ENCODE data around the gene TEX12. TPM values are rescaled to one million over a fixed set of nuclear protein-coding genes. Genes with fewer than 3 reads are reported as not detected.

The TEX12 gene
- total and polyA plus RNA-seq, 9 of the 15 experiments (the other 6 are each of a cell fraction or from before 2014, with no cell fraction given) = 0.10 to 2.3 (median 0.67) TPM; not detected in 1

DNA sequence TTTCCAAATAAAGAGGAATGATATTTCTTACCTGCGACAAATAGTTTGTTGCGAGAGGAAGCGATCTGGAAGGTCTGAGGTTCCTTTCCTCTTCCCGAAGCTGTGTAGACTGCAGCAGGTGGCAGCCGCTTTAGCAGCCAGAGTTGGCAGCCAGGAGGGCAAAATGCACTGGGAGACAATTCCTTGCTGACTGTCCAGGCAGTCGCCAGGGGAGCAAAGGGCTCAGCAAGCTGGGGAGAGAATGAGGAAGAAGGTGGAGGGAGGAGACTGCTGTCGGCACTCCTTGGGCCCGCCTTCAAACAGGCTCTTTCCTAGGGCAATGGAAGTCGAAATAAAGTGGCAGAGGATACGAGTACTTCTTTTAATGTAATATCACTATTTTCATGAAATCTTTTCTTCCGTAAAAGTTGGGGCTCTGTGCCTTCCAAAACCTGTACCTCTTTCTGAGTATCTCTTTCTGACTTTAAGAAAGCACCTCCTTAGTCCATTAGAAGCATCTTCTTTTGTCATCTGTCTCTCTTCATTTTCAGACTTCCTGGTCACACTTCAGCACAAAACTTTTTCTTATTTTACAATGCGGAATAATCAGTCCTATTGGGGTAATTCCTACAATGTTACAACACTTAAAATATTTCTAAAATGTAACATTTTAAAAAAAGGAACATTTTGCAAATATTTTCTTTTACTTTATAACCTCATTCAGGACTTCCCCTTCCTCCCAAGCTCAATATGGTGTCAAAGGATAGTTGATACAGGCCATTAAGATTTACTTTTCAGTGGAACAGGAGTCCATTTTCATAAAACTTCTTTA is 3.1 kb upstream of the TEX12 start, which contains the start of gene IL18 (continued):
- TF ChIP-seq ZMIZ1 (IDR thresholded peaks at IDR 0.05; ENCODE audit: low read depth in 2 of 2, low read length in 2 of 2) = no peak

DNA sequence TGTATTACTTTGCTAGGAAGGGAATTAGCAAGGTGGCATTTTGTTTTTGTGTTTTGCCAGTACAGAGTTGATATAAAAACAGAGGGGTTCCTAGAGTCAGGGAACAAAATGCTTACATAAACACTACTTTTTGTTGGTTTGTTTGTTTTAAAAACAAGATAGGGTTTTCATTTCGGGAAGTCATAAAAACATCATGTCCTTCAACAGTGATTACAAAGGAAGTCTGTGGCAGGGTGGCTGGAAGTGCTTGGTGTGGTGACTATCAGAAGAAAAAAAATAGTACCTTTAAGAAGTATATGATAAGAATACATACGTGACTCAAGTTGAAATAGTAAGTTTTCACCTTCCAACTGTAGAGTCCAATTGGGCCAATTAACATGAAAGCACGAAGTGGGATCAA is 2.1 kb upstream of the TEX12 start:
- Histone ChIP-seq H3K9ac (ENCODE audit: insufficient read depth in 1 of 2, low read depth in 2 of 2, low read length in 2 of 2) (no peak overlapping the region), H3K36me3 (ENCODE audit: control insufficient read depth, insufficient read depth, low read length) (no peaks in the 10 kb centered on the region), H3K4me2 (ENCODE audit: insufficient read depth, low read length) (peak overlapping the region; percentile 6; the same call in 1 of the 2 replicates), H3K27me3 (ENCODE audit: control insufficient read depth in 2 of 2, insufficient read depth in 2 of 2, low read length in 2 of 2) (no peaks in the 10 kb centered on the region), H3K79me2 (ENCODE audit: control insufficient read depth, insufficient read depth, low read length) (no peaks in the 10 kb centered on the region), H3K27ac (ENCODE audit: extremely low read depth, low read depth, low read length) (no peak overlapping the region; the same call in 2 of the 3 replicates), H3K9me3 (replicated peaks; ENCODE audit: control insufficient read depth, insufficient read depth, low read depth, low read length) (no peaks in the 10 kb centered on the region), H3K4me1 (replicated peaks in 1 of 2; ENCODE audit: control insufficient read depth in 2 of 2, insufficient read depth in 2 of 2, low read length in 2 of 2) (peaks cover 3 to 5% of the 10 kb centered on the region in 2 experiments; a peak in 1 of 5 replicates), H3K9me1 (ENCODE audit: control insufficient read depth, insufficient read depth, low read length) (no peaks in the 10 kb centered on the region), H3K4me3 (no peak overlapping the region), H2AFZ (ENCODE audit: low read depth, low read length) (peak overlapping the region; percentile 85), H4K20me1 (replicated peaks; ENCODE audit: control insufficient read depth, insufficient read depth, low read length) (no peaks in the 10 kb centered on the region)
- no TSS peak for BruUV-seq (replicated peaks)
- in situ Hi-C loops (cut with MboI) = no loop called here
- FAIRE-seq = no peak
- WGBS (ENCODE audit: insufficient coverage, low coverage, missing lambda C conversion rate) = 24% methylated on average over 3 of the region's 3 CpGs
- ATAC-seq = no peak
- ChIA-PET POLR2A (interaction anchor here (1.2 kb wide), 1 partner anchor 10 kb away, joined by 3 read pairs; the partner anchor contains the start of gene BCO2), CTCF (ENCODE audit: low intra/inter-chr PET ratio) (no interaction called here)
- DNase-seq (ENCODE audit: extremely low read depth in 1 of 4, low spot score in 3 of 4) = no peak
- TF ChIP-seq GTF2A2 (tag; IDR thresholded peaks at IDR 0.05) (no peak), RCOR1 (IDR thresholded peaks at IDR 0.05; ENCODE audit: borderline replicate concordance in 1 of 2, low read depth in 2 of 2, low read length in 2 of 2) (no peak), ZNF316 (IDR thresholded peaks at IDR 0.05) (peak; percentile 22; the same call in 1 of the 2 replicates), C11orf30 (IDR thresholded peaks at IDR 0.05; ENCODE audit: low read depth) (peak; percentile 14; the same call in 1 of the 2 replicates), EHMT2 (IDR thresholded peaks at IDR 0.05) (no peak)
- intact Hi-C loops (cut with micrococcal nuclease) = no loop called here

All from K562 (cell line).